Upper lobe of left lung (tissue), 4 donors: ENCODE measurements around the gene ABCF3.

Experiments
- CTCF ChIP-seq, 6 experiments: fragments of 450-650 bp in 4 of 6; fragments of 200-600 bp in 2 of 6; sonication (generic) in 2 of 6; IDR thresholded peaks; one replicate each; pipeline ENCODE4 v1.5.1; 2016 to 2019; ENCODE audit warnings: antibody characterized with exemption in 6 of 6
- EP300 ChIP-seq, 4 donors: sonication (generic); formaldehyde crosslinking; IDR thresholded peaks; one replicate each; pipeline ENCODE4 v1.5.1; 2017; ENCODE audit warnings: antibody characterized with exemption in 4 of 4, control low read depth in 2 of 4
- POLR2A ChIP-seq, 4 donors: fragments of 450-650 bp; IDR thresholded peaks; one replicate each; pipeline ENCODE4 v1.5.1; 2016 to 2017; ENCODE audit warnings: antibody characterized with exemption in 4 of 4, mild to moderate bottlenecking in 2 of 4

GRCh38 chr3:184175981-184176376, 10.0 kb upstream of the ABCF3 start:
- TF ChIP-seq POLR2A (IDR thresholded peaks at IDR 0.05) (no peak), CTCF (IDR thresholded peaks at IDR 0.05) (no peak), EP300 (IDR thresholded peaks at IDR 0.05) (no peak)
